Lower leg skin (tissue), 3 donors: ENCODE results near the gene GBP3.
"Not testable (repeated sequence)": the region's sequence is repeated elsewhere in the genome, so short reads cannot be mapped to it uniquely, and the experiment has no call there.

Source experiments
- POLR2A ChIP-seq, 2 donors: fragments of 450-650 bp; IDR thresholded peaks; one replicate each; pipeline ENCODE4 v1.6.1; 2016 to 2017; ENCODE audit warnings: antibody characterized with exemption in 2 of 2, mild to moderate bottlenecking in 1 of 2, moderate library complexity in 1 of 2
- TF ChIP-seq, protein P1 (sequence below), 3 donors: fragments of 450-650 bp; IDR thresholded peaks; one replicate each; pipeline ENCODE4 v1.5.1; 2016; ENCODE audit warnings: antibody characterized with exemption in 3 of 3, mild to moderate bottlenecking in 3 of 3, moderate library complexity in 2 of 3

DNA sequence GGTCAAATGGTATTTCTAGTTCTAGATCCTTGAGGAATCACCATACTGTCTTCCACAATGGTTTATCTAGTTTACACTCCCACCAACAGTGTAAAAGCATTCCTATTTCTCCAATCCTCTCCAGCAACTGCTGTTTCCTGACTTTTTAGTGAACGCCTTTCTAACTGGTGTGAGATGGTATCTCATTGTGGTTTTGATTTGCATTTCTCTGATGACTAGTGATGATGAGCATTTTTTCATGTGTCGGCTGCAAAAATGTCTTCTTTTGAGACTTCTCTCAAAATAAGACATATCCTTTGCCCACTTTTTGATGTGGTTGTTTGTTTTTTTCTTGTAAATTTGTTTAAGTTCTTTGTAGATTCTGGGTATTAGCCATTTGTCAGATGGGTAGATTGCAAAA lies 6.4 kb upstream of the GBP3 start:
- TF ChIP-seq, protein P1, sequence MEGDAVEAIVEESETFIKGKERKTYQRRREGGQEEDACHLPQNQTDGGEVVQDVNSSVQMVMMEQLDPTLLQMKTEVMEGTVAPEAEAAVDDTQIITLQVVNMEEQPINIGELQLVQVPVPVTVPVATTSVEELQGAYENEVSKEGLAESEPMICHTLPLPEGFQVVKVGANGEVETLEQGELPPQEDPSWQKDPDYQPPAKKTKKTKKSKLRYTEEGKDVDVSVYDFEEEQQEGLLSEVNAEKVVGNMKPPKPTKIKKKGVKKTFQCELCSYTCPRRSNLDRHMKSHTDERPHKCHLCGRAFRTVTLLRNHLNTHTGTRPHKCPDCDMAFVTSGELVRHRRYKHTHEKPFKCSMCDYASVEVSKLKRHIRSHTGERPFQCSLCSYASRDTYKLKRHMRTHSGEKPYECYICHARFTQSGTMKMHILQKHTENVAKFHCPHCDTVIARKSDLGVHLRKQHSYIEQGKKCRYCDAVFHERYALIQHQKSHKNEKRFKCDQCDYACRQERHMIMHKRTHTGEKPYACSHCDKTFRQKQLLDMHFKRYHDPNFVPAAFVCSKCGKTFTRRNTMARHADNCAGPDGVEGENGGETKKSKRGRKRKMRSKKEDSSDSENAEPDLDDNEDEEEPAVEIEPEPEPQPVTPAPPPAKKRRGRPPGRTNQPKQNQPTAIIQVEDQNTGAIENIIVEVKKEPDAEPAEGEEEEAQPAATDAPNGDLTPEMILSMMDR (IDR thresholded peaks at IDR 0.05), result not testable (repeated sequence)
- TF ChIP-seq POLR2A (IDR thresholded peaks at IDR 0.05), result not testable (repeated sequence)
